Measurements from ENCODE around the gene OR2AE1. TPM values are rescaled to one million over a fixed set of nuclear protein-coding genes. Genes with fewer than 3 reads are reported as not detected.
"Not testable (repeated sequence)": the region's sequence is repeated elsewhere in the genome, so short reads cannot be mapped to it uniquely, and the experiment has no call there.

OR2AE1 gene
- total RNA-seq, 2 donors from 2014 or later = 0.43 TPM; not detected in 1

- no peak for TF ChIP-seq CTCF (IDR thresholded peaks at IDR 0.05)
- Histone ChIP-seq H3K9me3 (no peaks in the 10 kb centered on the region), H3K27ac (no peak overlapping the region), H3K36me3 (peaks cover 40% of the 10 kb centered on the region), H3K4me3 (no peak overlapping the region), H3K27me3 (no peaks in the 10 kb centered on the region), H3K4me1 (no peaks in the 10 kb centered on the region)
- DNase-seq (ENCODE audit: low spot score) = no peak
These were observed 21.2 kb upstream of the OR2AE1 start for GRCh38 chr7:99898023-99898357.

GRCh38 chr7:99897322-99898022 lies 20.6 kb upstream of the OR2AE1 start:
- no peaks in the 10 kb centered on the region for H3K9me3 ChIP-seq
- peaks cover 40% of the 10 kb centered on the region for H3K36me3 ChIP-seq
- H3K27ac ChIP-seq = no peak overlapping the region
- H3K4me3 ChIP-seq = no peak overlapping the region
- DNase-seq (ENCODE audit: low spot score) = no peak
- H3K27me3 ChIP-seq = no peaks in the 10 kb centered on the region
- TF ChIP-seq CTCF (IDR thresholded peaks at IDR 0.05) = no peak
- H3K4me1 ChIP-seq = no peaks in the 10 kb centered on the region

GRCh38 chr7:99894738-99895137 lies 17.9 kb upstream of the OR2AE1 start:
- TF ChIP-seq CTCF (IDR thresholded peaks at IDR 0.05) = no peak
- H3K27ac ChIP-seq = no peak overlapping the region
- H3K4me1 ChIP-seq = no peaks in the 10 kb centered on the region
- no peaks in the 10 kb centered on the region for H3K9me3 ChIP-seq
- peaks cover 33% of the 10 kb centered on the region for H3K36me3 ChIP-seq
- no peaks in the 10 kb centered on the region for H3K27me3 ChIP-seq
- DNase-seq (ENCODE audit: low spot score) = no peak
- H3K4me3 ChIP-seq = no peak overlapping the region

- Histone ChIP-seq H3K4me1 (no peaks in the 10 kb centered on the region), H3K4me3 (no peak overlapping the region), H3K9me3 (no peaks in the 10 kb centered on the region), H3K27ac (no peak overlapping the region), H3K27me3 (no peaks in the 10 kb centered on the region), H3K36me3 (peaks cover 31% of the 10 kb centered on the region)
- no peak for TF ChIP-seq CTCF (IDR thresholded peaks at IDR 0.05)
- DNase-seq (ENCODE audit: low spot score) = no peak
These were observed 16.4 kb upstream of the OR2AE1 start for GRCh38 chr7:99893280-99893679.

GRCh38 chr7:99890348-99890747 lies 13.5 kb upstream of the OR2AE1 start:
- H3K4me1 ChIP-seq; H3K9me3 ChIP-seq; H3K27ac ChIP-seq; H3K4me3 ChIP-seq; DNase-seq (ENCODE audit: low spot score); H3K27me3 ChIP-seq: not testable (repeated sequence)
- H3K36me3 ChIP-seq = peaks cover 27% of the 10 kb centered on the region

- H3K9me3 ChIP-seq = not testable (repeated sequence)
These were observed 11.5 kb upstream of the OR2AE1 start for GRCh38 chr7:99888366-99888765.

GRCh38 chr7:99881370-99881769 lies 4.5 kb upstream of the OR2AE1 start:
- Histone ChIP-seq H3K4me1 (no peaks in the 10 kb centered on the region), H3K27ac (no peak overlapping the region), H3K9me3 (no peaks in the 10 kb centered on the region), H3K4me3 (no peak overlapping the region), H3K27me3 (no peaks in the 10 kb centered on the region), H3K36me3 (no peaks in the 10 kb centered on the region)
- no peak for DNase-seq (ENCODE audit: low spot score)
- no peak for TF ChIP-seq CTCF (IDR thresholded peaks at IDR 0.05)

More at GRCh38 chr7:99888366-99888765, 11.5 kb upstream of the OR2AE1 start:
- DNase-seq (ENCODE audit: low spot score); H3K4me1 ChIP-seq; H3K27ac ChIP-seq; H3K4me3 ChIP-seq; H3K27me3 ChIP-seq: not testable (repeated sequence)
- peaks cover 27% of the 10 kb centered on the region for H3K36me3 ChIP-seq
